ENCODE results near the gene TLE3.

The TLE3 gene

DNA sequence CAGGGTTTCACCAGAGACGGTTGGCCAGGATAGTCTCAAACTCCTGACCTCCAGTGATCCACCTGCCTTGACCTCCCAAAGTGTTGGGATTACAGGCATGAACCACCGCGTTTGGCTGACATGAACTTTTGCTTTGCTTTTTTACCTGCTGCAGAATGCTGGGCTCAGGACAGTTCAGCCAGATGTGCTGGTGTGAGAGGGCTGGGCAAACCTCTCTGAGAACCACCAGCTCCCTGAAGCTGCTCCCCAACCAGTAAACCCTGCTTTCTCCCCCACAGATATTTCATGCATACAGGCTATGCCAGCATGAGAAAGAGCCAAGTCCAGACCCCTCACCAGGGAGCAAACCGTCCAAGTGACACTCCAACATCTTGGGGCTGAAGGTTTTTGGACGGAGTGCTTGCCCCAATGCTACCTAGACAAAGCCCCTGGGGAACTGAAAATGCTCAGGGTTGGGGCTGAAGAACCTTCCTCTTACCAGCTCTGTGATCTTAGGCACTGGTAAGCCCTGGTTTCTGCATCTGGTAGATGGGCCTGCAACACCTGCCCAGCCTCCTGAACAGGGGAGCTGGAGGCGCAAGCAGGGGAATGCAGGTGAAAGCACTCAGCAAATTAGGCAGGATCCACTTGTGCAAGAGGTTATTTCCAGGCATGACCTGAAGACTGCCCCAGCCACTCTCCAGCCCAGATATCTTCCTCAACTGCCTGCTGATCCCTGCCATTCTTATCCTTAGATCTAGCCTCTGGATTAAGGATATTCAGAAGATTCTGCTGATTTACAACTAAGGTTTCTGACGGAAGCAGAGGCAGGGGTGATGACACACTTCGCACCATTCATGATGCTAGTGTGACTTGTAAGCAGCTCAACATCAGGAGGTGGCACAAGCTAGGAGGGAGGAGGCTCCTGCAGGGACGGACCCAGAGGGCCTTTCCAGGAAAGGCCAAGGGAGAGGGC is 78.8 kb downstream of the TLE3 start:
- no peaks in the 10 kb centered on the region for H3K27me3 ChIP-seq (replicated peaks; ENCODE audit: control insufficient read depth, insufficient read depth, low read length)
- peak; percentile 48 for DNase-seq (ENCODE audit: extremely low read depth, insufficient read length)

DNA sequence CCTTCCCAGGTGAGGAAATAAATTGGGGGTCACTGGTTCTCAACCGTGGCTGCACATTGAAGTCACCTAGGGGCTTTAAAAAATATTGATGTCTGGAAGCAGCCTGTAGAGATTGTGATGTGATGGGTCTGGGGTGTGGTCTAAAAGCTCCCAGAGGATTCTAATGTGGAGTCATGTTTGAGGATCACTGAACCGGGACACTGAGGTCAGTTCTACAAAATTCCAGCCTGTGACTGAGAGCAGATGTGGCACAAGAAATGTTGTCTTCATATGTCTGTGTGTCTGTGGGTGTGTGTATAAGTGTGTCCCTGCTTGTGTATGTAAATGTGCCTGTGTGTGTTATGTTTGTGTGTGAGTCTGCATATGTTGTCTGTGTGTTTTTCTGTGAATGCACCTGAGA is 79.9 kb downstream of the TLE3 start:
- Histone ChIP-seq H3K4me3 (replicated peaks; ENCODE audit: low read depth, low read length) (no peak overlapping the region), H3K36me3 (ENCODE audit: control insufficient read depth, insufficient read depth, low read length) (no peaks in the 10 kb centered on the region), H3K27me3 (replicated peaks; ENCODE audit: control insufficient read depth, insufficient read depth, low read length) (no peaks in the 10 kb centered on the region)
- no peak for DNase-seq (ENCODE audit: extremely low read depth, insufficient read length)
- no peak for TF ChIP-seq CTCF (IDR thresholded peaks at IDR 0.05; ENCODE audit: insufficient read depth, low read length, poor library complexity, severe bottlenecking)

More for the DNA sequence above, 78.8 kb downstream of the TLE3 start:
- no peak for TF ChIP-seq CTCF (IDR thresholded peaks at IDR 0.05; ENCODE audit: insufficient read depth, low read length, poor library complexity, severe bottlenecking)
- Histone ChIP-seq H3K4me3 (replicated peaks; ENCODE audit: low read depth, low read length) (no peak overlapping the region), H3K36me3 (ENCODE audit: control insufficient read depth, insufficient read depth, low read length) (no peaks in the 10 kb centered on the region)

- no peak for TF ChIP-seq CTCF (IDR thresholded peaks at IDR 0.05; ENCODE audit: insufficient read depth, low read length, poor library complexity, severe bottlenecking)
- no peak for DNase-seq (ENCODE audit: extremely low read depth, insufficient read length)
These were observed 80.7 kb downstream of the TLE3 start for GRCh38 chr15:70017025-70017424.

DNA sequence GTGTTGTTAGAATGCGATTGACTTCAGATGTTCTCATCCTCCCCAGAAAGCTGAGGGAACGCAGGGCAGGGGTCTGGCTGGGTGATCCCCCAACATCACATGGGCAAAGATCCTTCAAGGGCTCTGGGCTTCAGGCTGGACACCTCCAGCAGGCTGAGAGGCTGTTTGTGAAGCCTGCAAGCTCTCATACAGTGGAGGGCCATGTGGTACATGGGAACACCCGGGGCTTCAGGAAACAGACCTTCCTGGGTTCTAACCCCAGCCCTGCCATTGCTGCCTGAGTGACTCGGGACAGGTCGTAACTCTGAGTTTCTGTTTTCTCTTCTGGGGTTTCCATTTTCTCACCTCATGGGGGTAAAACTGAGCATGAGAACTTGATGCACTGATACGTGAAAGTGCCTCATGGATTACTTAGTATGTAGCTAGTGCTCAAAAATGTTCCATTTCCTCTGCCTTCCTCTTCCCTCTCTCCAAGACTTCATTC is 81.2 kb downstream of the TLE3 start:
- TF ChIP-seq CTCF (IDR thresholded peaks at IDR 0.05; ENCODE audit: insufficient read depth, low read length, poor library complexity, severe bottlenecking), result no peak
- no peak overlapping the region for H3K4me3 ChIP-seq (replicated peaks; ENCODE audit: low read depth, low read length)
- H3K27me3 ChIP-seq (replicated peaks; ENCODE audit: control insufficient read depth, insufficient read depth, low read length), result no peaks in the 10 kb centered on the region
- H3K36me3 ChIP-seq (ENCODE audit: control insufficient read depth, insufficient read depth, low read length), result no peaks in the 10 kb centered on the region
- peak; percentile 73 for DNase-seq (ENCODE audit: extremely low read depth, insufficient read length)

More at GRCh38 chr15:70017025-70017424, 80.7 kb downstream of the TLE3 start:
- Histone ChIP-seq H3K36me3 (ENCODE audit: control insufficient read depth, insufficient read depth, low read length) (no peaks in the 10 kb centered on the region), H3K4me3 (replicated peaks; ENCODE audit: low read depth, low read length) (no peak overlapping the region), H3K27me3 (replicated peaks; ENCODE audit: control insufficient read depth, insufficient read depth, low read length) (no peaks in the 10 kb centered on the region)

- TF ChIP-seq CTCF (IDR thresholded peaks at IDR 0.05; ENCODE audit: insufficient read depth, low read length, poor library complexity, severe bottlenecking), result peak; percentile 42
- DNase-seq (ENCODE audit: extremely low read depth, insufficient read length), result peak; percentile 88
- H3K4me3 ChIP-seq (replicated peaks; ENCODE audit: low read depth, low read length), result no peak overlapping the region
- H3K27me3 ChIP-seq (replicated peaks; ENCODE audit: control insufficient read depth, insufficient read depth, low read length), result no peaks in the 10 kb centered on the region
- H3K36me3 ChIP-seq (ENCODE audit: control insufficient read depth, insufficient read depth, low read length), result no peaks in the 10 kb centered on the region
These were observed 82.7 kb downstream of the TLE3 start for GRCh38 chr15:70014860-70015490.
